Esophagus squamous epithelium (tissue), 4 donors: ENCODE data around the gene GAGE13.

Experiments
- CTCF ChIP-seq, 6 experiments: fragments of 450-650 bp in 4 of 6; fragments of 200-600 bp in 2 of 6; sonication (generic) in 2 of 6; IDR thresholded peaks; one replicate each; pipeline ENCODE4 v1.5.1; 2016 to 2019; ENCODE audit warnings: antibody characterized with exemption in 6 of 6, mild to moderate bottlenecking in 4 of 6, moderate library complexity in 4 of 6
- POLR2A ChIP-seq, 4 donors: fragments of 450-650 bp; IDR thresholded peaks; one replicate each; pipeline ENCODE4 v1.6.1; 2017; ENCODE audit warnings: antibody characterized with exemption in 4 of 4, mild to moderate bottlenecking in 4 of 4, moderate library complexity in 3 of 4

- TF ChIP-seq CTCF (IDR thresholded peaks at IDR 0.05) (no peak), POLR2A (IDR thresholded peaks at IDR 0.05) (no peak)
Measured at GRCh38 chrX:49287665-49288064, 43.7 kb upstream of the GAGE13 start.
